HG03175 (cell line): ENCODE data around the gene SLC35D2.
"Not testable (repeated sequence)": the region's sequence is repeated elsewhere in the genome, so short reads cannot be mapped to it uniquely, and the experiment has no call there.

ENCODE experiments used
- ATAC-seq: cut with Tn5 transposase; IDR thresholded peaks from one replicate; pipeline ENCODE4 v1.9.1; 2021; ENCODE audit warnings: mild to moderate bottlenecking, moderate library complexity; ENCODE audit not compliant: unreplicated experiment

The SLC35D2 gene

GRCh38 chr9:96400132-96400910 lies 16.8 kb upstream of the SLC35D2 start:
- ATAC-seq, result no peak

- ATAC-seq, result no peak
Observed at GRCh38 chr9:96399325-96399633, 15.8 kb upstream of the SLC35D2 start.

- no peak for ATAC-seq
Observed at GRCh38 chr9:96398582-96399324, 15.2 kb upstream of the SLC35D2 start.

DNA sequence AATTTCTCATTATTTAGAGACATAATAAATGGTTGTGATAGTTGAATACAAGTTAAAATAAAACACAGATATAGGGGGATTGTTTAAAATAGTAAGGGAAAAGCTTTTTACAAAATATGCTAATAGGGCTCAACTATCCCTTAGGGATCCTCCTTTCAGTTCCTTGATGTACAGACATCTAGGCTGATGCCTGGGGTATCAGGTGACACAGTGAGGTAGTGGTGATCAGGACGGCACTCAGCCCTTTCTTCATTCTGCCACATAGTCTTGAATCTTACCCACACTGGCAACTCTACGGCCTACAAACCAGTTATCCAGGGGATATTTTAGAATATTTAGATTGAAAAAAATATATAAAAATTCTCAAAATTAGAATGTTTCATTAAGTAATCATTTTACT lies 12.5 kb upstream of the SLC35D2 start:
- no peak for ATAC-seq

GRCh38 chr9:96394832-96395496 lies 11.5 kb upstream of the SLC35D2 start:
- ATAC-seq, result no peak

DNA sequence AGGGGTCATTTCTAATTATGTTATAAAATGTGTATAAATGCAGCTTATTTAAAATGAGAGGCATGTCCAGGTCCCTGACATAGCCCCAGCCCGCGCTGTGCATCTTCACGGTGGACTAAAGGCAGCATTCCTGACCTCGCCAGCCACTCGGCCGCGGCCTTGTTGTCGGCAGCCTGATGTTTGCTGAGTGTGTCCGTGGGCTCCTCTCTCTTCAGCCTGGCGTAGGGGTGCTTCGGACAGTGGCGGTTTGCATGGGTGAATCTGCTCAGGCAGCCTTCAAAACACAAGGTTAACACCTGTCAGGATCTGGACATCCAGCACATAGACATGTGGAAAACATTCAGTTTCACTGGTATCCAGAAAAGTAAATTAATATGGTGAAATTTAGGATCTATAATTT lies 8.8 kb upstream of the SLC35D2 start:
- no peak for ATAC-seq

DNA sequence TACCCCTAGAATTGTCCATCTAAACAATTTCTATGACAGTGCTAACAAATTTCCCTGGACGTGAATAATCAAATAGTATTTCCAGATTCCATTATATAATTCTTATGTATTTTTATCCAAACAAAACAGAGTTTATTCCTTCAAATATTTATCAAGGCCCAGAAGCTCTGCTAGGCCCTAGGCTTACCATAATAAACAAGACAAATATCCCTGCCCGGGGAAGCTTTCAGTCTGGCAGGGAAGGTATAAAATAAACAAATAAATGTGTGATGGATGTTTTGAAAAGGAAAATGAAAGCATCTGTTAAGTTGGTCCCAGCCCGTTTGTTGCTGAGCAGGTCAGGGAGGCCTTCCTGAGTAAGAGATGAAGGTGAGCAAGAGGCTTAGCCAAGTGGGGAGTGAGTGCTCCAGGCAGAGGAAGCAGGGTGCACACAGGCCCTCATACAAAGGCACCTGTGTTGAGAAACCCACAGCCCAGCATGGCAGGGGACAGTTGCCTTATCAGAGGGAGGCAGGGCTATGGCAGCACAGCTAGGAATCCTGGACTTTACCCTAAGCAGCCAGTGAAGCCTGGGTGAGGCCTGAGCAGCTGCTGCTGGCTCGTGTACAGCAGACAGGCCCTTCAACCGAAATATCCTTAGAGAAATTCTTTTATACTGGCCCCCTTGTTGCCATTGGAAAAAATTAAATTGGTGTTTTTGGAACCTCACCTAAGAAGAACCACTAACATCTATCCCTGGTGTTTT lies 7.7 kb upstream of the SLC35D2 start:
- no peak for ATAC-seq

DNA sequence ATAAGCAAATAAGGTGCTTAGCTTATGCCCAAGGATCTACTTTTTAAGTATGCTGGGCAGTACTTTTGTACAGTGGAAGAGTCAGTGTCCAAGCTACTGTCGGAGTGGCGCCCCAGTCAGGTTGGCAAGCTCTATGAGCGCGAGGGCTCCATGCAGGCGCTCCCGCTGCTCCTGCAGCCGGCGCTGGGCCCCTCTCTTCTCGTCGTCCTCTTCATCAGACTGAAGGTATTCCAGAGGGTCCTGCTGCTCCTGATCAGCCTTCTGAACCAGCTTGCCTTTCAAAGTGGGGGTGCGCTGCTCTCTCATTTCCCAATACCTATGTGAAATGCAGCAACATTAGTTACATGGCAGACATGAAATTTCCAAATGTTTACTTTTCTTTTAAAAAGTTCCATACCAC lies 4.6 kb upstream of the SLC35D2 start:
- no peak for ATAC-seq

DNA sequence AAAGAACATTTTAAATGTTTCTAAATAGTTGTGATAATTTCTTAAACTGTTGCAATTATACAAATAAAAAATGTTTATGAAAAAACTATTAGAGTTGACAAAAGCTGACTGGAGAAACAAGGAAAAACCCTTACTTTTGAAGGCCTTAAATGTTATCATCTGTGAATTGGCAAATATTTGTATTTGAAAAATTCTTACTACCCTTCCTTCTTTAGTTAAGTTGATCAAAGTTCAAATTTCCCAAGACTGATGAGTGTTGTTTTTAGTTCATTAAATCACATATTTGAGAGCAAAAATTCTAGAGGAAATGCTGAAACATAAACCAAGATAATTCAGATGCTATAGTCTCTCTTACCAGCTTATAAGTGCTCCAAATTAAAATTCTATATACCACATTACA lies 2.6 kb upstream of the SLC35D2 start:
- ATAC-seq, result no peak

DNA sequence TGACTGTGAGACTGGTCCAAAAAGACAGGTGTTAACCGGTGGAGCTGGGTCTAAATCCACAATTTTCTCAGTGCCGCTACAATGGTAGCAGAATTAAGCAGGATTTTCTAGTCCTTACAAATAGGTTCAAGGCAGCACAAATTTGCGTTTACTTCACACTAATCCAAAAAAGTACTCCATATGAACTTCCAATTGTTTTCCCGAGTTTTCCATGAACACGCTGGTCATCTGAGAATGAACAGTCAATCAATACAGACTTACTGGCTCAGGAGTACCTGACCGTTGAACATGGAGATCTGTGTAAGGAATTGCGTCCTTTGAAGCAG lies 709 bp downstream of the SLC35D2 start:
- no peak for ATAC-seq

DNA sequence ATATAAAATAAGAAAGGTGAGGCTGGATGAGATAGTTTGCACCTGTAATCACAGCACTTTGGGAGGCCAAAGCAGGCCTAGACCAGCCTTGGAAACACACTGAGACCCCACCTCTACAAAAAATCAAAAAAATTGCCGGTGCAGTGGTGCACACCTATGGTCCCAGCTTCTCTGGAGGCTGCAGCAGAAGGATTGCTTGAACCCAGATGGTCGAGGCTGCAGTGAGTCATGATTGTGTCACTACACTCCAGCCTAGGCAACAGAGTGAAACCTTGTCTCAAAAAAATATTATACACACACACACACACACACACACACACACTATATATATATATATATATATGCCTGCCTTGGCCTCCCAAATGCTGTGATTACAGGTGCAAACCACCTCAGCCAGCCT lies 1.3 kb downstream of the SLC35D2 start:
- ATAC-seq, result no peak

DNA sequence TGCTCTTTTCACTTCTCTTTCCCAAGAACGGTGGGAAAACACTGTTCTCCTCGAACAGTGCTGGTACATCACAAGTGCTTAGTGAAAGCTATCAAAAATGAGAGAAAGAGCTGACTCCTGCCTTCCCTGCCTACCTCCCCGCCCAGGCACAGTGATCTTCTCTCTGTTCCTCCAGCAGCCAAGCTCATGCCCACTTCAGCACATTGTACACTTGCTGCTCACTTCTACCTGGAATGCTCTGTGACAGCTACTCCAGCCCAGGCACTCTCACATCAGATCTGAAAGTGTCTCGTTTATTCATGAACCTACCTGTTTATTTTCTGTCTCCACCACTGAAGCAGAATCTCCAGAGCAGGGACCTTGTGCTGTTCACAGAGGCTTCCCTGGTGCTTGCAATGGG lies 1.8 kb downstream of the SLC35D2 start:
- no peak for ATAC-seq

DNA sequence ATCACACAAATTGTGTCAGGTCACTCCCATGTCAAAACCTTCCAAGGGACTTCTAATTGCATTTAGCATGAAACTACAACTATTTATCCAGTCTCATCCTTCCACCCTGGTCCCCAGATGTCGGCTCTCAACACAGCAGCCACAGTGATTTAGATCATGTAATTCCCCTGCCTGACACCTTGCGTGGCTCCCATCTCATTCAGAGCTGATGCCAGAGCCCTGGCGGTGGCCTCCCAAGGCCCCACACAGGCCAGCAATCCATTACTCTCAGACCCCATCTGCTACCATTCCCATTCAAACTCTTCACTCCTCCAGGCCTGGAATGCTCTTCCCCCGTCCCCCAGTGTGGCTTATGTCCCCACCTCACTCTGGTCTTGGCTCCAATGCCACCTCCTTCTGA lies 2.4 kb downstream of the SLC35D2 start:
- ATAC-seq, result no peak

DNA sequence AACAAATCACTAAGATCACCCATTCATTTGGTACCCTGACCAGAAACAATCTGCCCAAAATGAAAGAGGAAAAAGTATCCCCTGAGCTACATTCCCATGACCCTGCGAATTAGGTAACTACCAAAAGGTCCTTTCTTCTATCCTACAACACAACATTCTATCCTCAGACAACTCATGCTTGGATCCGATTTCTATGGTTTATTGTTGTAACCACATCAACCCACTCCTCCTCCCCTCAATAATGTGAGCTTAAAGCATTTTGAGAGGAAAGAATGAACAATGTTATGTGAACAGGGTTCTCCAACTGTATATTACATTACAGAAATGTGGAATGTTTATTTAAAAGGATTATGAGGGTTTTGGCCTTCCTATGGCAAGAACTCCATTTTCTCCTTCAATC lies 4.0 kb downstream of the SLC35D2 start:
- no peak for ATAC-seq

DNA sequence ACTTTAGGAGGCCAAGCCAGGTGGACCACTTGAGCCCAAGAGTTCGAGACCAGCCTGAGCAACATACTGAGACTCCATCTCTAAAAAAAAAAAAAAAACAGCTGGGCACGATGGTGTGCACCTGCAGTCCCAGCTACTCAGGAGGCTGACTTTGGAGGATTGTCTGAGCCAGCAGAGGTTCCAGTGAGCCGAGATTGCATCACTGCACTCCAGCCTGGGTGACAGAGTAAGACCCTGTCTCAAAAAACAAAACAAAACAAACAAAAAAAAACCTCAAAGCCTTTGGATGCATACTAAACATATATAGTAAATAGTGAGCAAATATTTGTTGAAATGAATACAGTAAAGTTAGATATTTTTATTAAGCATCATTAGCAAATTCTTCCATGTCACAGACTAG lies 5.3 kb downstream of the SLC35D2 start:
- no peak for ATAC-seq

GRCh38 chr9:96376891-96377874 lies 6.3 kb downstream of the SLC35D2 start:
- ATAC-seq, result no peak

DNA sequence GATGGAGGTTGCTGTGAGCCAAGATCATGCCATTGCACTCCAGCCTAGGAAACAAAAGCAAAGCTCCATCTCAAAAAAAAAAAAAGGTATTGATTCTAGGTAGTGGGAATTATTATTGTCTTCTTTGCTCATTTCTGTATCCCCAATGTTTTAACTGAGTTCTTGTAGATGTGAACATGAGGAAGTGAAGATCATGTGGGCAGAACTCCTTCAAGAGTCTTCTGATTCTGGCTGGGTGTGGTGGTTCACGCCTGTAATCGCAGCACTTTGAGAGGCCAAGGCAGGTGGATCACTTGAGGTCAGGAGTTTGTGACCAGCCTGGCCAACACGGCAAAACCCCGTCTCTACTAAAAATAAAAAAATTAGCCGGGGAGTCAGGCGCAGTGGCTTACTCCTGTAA lies 8.0 kb downstream of the SLC35D2 start:
- ATAC-seq, result not testable (repeated sequence)

DNA sequence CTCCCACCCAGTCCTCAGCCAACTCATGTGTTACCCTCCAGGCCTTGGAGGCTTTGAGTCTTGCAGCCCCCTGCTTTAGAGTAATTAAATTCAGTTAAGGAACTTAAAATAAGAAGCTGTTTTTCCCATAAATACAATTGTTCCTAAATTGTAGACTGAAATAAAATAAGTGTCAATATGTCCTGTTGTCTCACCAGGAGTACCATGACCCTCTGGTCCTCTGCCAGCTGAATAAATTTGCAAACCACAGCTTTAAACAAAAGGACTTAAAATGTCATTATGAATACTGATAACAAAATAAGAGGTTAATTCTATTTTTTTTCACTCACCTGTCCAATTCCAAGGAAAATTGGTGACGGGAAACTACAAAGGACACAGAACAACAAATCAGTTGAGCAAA lies 15.6 kb downstream of the SLC35D2 start:
- ATAC-seq, result no peak

DNA sequence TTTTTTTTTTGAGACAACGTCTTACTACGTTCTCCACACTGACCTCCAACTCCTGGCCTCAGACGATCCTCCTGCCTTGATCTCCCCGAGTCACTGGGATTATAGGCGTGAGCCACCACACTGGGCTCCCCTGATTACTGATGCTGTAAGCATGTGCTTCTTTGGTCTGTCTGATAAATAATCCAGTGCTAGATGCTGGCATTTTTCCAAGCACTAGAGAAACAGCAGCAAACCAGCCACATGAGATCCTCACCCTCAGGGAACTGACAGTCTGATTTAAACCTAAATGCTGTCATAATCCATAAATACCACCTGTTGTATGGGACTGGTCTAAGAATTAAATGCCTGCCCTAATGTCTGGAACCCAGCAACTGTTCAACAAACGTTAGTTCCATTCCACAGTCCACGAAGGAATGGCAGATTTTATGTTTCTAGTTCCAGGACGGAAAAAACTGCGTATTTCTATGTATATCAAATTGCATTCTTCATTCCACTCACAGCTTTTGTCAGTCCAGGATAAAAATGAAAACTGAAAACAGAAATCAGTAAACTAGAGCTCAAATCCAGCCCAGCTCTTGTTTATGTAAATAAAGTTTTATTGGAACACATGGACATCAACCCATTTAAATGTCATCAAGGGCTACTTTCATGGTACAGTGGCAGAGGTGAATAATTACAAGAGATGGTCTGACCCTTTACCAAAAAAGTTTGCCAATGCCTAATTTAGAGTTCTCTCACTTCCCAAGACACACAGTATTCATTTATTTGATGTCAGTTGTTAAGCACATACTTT lies 20.1 kb downstream of the SLC35D2 start:
- ATAC-seq, result no peak

DNA sequence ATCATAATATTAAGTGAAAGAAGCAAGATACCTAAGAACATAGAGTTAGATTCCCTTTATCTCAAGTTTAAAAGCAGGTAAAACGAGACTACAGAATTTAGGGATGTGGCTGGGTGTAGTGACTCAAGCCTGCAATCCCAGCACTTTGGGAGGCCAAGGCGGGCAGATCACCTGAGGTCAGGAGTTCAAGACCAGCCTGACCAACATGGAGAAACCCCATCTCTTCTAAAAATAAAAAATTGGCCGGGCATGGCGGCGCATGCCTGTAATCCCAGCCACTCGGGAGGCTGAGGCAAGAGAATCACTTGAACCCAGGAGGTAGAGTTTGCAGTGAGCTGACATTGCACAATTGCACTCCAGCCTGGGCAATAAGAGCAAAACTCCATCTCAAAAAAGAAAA lies 21.4 kb downstream of the SLC35D2 start:
- ATAC-seq, result not testable (repeated sequence)
